HuH-7 (cell line): ENCODE results near the gene NOL11.
"Not testable (repeated sequence)": the region's sequence is repeated elsewhere in the genome, so short reads cannot be mapped to it uniquely, and the experiment has no call there.

Experiments
- DNase-seq: peaks from one replicate; pipeline ENCODE4 v3.0.0; 2011; ENCODE audit warnings: low spot score

NOL11 gene

GRCh38 chr17:67754001-67754400, 36.3 kb downstream of the NOL11 start:
- no peak for DNase-seq

GRCh38 chr17:67754686-67755085, 37.0 kb downstream of the NOL11 start:
- DNase-seq = not testable (repeated sequence)

GRCh38 chr17:67756766-67757165, 39.0 kb downstream of the NOL11 start:
- not testable (repeated sequence) for DNase-seq

- DNase-seq = no peak
These were observed 41.8 kb downstream of the NOL11 start for GRCh38 chr17:67759355-67760171.

GRCh38 chr17:67765623-67766022, 47.9 kb downstream of the NOL11 start:
- no peak for DNase-seq

GRCh38 chr17:67769231-67769630, 51.5 kb downstream of the NOL11 start:
- DNase-seq = no peak

- DNase-seq = no peak
These were observed 52.8 kb downstream of the NOL11 start for GRCh38 chr17:67770539-67770938.

- no peak for DNase-seq
These were observed 54.9 kb downstream of the NOL11 start for GRCh38 chr17:67772679-67773078.

GRCh38 chr17:67773246-67773645, 55.5 kb downstream of the NOL11 start:
- DNase-seq = no peak

- DNase-seq = peak; percentile 76
These were observed 61.4 kb downstream of the NOL11 start for GRCh38 chr17:67779098-67779672.

- DNase-seq = no peak
These were observed 66.8 kb downstream of the NOL11 start for GRCh38 chr17:67784364-67785121.

GRCh38 chr17:67785122-67785477, 67.4 kb downstream of the NOL11 start:
- DNase-seq = no peak

GRCh38 chr17:67785504-67785903, 67.8 kb downstream of the NOL11 start:
- no peak for DNase-seq
